ELF-1 (cell line): ENCODE data around the gene CLDN17.

Source experiments
- DNase-seq: peaks from one replicate; pipeline ENCODE4 v3.0.0-alpha.2; 2016; ENCODE audit warnings: low read depth, low spot score

CLDN17 gene, protein sequence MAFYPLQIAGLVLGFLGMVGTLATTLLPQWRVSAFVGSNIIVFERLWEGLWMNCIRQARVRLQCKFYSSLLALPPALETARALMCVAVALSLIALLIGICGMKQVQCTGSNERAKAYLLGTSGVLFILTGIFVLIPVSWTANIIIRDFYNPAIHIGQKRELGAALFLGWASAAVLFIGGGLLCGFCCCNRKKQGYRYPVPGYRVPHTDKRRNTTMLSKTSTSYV

DNA sequence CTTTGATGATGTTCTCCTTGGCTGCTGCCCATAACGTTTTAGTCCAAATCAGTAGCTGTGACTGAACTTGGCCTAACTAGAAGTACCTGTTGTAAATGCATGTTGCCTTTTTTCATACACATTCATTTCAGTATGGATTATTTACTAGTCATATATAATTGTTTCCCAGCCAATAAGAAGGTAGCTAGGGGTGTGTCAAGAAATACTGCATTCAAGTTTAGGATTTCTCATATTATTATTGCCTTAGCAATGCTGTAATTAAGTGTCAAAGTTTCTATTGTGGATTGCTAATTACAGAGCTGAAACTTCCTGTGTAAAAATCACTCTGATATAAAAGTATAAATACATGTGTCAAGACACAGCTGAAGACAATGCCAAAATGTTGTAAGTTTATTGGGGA lies at the start of gene CLDN17:
Gene CLDN17 (minus strand): TSS at position 101 of the 400 bp plus-strand sequence. CDS start 188 bp downstream, outside the sequence.
- no peak for DNase-seq

DNA sequence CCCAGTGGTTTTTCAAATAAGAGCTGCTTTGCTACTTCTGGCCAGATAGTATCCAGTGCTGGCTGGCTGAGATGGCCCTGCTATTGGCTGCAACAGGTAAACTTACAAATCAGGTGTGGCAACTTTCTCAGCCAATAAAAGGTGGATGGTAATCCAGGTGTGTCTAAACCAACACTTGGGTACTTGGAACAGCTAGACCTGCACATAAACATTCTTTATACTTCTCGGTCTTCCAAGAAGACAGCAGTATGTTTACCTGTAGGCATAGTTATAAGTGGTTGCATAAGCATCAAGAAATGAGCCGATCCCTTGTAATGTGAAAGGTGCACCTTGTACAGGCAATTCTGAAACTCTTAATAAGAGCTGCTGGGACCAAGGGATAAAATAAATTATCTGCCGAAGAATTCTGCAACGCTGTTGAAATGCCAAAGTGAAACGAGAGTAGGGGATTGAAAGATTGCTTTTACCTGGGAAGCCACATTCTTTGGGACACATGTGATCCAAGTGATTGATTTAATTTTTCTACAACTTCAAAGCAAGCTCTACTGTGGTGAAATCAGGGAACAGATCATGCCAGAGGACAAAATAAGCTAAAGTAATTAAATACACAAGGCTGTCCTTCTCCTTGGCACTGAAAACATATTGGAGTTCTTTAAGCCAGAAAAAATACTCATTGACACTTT lies 49.6 kb upstream of the CLDN17 start, which contains the start of gene CLDN8:
Gene CLDN8 (minus strand): TSS at position 57 of the 683 bp plus-strand sequence. CDS start 172 bp downstream, outside the sequence.
- DNase-seq: no peak

DNA sequence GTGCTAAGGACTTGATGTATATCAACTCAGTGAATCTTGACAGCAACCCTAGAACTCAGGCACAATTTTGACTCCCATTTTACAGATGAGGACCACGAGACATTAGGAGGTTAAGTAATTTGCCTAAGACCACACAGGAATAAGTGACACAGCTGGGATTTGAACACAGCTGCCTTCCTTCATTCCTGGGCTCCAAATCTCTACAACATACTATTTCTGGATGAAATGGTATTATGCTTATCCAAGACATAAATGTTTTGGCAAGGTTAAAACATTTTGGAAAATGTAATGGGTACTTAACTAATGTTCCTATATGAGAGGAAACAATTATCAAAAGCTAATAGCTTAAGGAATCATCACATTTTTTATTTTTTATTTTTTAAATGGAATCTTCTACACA lies 44.5 kb upstream of the CLDN17 start:
- no peak for DNase-seq

DNA sequence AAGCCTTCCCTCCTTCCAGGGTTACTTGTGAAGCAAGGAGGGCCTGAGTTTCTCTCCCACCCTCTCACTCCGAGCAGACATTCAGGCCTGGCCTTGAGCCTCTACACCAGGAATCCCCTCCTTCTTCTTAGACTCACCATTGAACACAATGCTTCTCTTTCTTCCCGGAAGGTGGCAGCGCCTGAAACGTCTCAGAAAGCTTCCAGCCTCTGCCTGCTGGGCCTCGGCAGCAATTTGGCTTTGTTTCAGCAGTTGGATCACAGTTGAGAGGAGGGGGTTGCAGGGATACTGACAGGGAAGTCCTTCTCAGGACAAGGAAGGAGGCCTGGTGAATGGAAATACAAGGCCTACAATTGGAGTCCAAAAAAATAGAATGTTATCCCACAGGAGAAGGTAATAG lies 43.0 kb upstream of the CLDN17 start:
- no peak for DNase-seq

DNA sequence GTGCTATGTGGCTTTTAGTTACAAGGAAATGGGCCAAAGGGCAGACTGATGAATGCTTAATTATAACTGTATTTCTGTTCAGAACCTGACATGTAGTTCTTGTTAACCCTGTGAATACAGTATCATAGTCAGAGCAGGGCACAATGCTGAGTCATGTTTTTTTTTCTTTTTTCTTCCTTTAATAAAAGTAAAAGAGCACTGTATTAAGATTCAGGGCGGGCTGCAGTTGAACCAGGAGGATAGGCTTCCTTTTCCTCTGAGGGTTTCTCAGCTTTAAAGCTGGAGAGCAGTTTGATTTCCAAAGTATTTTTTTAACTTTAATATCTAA lies 40.6 kb upstream of the CLDN17 start:
- DNase-seq: no peak

DNA sequence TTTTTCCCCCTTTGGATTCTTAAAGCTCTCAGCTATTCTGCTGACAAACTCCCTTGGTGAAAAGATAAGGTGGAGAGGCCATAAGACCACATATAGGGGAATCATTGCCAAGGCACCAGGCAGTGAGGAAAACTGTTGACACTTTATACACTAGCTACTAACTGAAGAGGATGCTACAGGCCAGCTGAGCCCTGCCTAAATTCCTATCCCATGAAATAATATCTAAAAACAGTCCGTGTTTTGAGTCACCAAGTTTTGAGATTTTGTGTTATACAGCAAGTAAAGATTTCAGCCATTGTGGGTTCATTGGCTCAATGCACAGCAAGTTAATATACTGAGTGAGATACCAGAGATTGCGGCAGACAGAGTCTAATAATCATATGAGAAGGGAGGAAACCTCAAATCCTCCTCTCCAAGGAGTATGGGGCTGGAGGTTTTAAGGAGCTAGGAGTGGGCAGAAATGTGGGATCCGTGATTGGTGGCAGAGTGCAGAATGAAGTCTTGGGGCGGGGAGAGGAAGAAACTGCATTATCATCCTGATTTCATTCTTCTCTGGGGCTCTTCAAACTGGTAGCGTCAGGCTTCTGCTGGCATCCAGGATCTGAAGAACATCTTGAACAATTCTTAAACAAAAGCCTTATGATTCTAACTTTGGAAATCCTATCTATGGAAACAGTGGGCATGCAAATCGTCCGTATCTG lies 40.1 kb upstream of the CLDN17 start:
- DNase-seq: no peak

DNA sequence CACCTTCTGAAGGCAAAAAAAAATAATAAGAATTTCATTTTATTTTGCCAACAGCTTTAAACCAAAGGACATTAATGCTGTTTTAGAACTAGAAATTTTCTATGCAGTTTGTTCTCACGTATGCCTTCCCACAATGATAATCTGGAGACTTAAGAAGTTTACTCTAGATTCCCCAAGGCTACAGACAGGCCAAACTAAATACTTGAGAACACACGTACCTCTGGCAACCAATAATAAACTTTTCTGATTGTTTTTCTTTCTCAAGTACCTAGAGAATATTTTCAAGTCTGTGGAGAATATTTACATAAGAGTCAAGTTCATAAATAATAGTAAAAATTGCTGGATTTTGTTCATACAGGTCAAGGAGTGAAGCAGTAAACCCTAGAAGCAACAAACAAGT lies 33.4 kb upstream of the CLDN17 start:
- DNase-seq: no peak

DNA sequence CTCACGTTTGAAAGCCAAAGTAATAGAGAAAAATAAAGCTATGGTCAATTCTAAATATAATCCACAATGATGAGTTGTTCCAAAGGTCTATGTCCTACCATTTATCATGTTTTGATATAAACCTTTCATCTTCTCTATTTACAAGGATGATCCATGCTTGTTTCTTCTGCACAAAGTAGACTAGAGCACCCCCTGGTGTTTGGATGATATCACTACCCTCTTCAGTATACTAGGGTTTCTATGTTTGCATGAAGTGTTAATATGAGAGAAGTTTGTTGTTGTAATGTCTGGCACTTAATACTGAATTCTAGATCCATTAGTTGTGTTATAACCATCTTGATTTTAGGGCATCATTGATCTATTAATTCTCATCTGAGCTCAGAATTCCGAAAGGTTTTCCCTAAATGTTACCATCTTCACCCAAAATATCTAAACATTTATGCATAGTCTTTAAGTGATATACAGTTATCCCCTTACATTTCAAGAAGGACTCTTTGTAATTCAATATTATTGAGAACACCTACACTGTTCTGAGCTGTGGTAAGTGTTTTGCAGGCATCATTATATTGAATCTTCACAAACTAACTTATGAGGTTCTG lies 28.2 kb upstream of the CLDN17 start:
- no peak for DNase-seq

DNA sequence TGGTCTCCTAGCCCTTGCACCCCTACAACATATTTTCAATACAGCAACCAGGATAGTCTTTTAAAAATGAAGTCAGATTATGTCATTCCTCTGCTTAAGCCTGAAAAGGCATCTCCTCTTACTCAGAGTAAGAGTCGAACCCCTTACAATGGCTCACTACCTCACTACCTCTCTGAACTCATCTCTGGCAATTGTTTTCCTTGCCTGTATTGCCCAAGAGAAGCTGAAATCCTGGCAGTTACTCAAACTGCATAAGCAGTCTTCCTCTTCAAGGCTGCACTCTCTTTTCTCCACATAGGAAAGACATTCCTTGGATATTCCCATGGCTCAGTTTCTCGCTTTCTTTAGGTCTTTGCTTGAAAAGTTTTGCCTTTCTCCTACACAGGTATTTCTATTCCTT lies 26.6 kb upstream of the CLDN17 start:
- DNase-seq: no peak

DNA sequence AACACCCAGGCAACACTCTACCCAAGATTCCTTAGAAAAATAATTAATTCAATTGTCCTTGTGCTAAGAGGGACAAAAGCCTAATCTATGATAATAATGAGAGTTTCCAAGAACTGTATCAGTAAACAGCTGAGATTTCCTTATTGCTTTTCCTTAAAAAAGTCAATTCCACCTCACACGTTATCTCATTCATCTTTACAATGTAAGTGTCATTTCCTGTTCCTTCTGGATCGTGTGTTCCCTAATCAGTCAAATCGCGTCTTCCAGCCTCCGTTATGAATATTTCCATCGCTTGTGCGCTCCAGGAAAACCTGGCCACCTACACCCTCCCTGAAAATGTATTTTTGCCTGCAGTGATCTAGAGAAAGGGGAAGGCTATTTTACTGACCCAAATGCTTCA lies 23.9 kb upstream of the CLDN17 start:
- no peak for DNase-seq

DNA sequence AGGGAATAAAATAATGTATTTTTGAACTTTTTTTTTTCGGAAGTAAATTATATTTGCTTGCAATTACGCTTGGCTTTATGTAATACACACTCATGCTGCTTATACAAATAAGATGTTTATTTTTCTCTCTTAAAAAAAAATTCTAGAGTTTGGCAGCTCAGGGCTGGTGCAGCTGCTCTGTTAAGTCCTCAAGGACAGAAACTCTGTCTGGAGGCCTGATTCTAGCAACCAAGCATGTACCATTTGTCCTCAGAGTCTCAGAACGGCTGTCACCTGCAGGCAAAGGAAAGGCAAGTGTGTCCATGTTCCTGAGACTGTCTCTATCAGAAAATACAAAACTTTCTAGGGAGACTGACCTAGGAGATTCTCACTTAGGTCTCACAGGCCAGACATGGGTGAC lies 23.2 kb upstream of the CLDN17 start:
- no peak for DNase-seq

DNA sequence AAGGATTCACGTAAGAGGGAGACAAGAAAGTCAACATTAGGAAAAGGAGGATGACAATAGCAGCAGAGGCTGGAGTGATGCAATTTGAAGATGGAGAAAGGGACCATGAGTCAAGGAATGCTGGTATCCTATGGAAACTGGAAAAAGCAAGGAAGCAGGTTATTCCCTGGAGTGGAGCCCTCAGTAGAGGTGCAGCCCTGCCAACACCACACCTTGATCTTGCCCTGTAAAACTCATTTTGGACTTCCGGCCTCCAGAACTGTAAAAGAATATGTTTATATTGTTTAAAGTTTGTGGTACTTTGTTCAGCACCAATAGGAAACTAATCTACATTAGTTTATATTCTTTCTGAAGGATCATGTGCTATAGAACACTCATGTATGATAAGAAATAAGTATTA lies 19.6 kb upstream of the CLDN17 start:
- no peak for DNase-seq

DNA sequence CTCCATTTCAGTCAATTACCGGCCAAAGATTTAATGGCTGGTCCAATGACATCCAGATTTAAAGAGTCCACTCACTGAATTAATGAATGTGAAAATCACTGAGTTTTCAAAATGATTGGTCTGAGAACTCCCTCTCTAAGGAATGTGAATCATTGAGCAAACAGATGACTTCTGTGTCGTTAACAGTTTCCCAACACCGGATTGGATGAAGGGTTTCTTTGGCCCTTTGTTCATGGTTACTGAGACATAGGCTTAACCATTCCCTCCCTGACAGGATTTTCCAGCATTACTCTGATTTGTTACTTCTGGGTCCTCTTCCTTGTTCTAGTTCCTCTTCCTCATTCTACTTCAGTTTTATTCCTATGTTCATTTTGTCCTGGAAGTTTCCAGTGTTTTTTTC lies 1.5 kb upstream of the CLDN17 start:
- no peak for DNase-seq

DNA sequence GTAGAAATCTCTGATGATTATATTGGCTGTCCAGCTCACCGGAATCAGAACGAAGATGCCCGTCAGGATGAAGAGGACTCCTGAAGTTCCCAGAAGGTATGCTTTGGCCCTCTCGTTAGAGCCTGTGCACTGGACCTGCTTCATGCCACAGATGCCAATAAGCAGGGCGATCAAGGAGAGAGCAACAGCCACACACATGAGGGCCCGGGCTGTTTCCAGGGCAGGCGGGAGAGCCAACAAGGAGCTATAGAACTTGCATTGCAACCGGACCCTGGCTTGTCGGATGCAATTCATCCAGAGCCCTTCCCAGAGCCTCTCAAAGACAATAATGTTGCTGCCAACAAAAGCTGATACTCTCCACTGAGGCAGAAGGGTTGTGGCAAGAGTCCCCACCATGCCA lies 434 bp downstream of the CLDN17 start:
- DNase-seq: no peak

DNA sequence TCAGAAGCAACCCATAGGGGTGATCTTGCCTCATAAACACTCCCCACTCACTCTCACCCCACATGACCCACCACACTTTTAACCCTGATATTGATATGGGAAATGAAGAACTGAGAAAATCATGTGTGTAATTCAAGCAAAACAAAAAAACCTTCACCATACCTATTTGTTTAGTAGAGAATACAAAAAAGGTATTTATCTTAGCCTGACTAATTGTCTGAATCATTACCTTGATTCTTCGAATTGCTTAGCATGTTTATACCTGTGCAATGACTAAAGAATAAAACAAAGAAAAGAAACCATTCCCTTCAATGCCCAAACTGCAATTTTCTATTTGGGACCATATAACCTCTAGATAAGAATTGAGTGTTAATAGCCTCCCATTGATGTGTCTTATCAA lies 1.8 kb downstream of the CLDN17 start:
- DNase-seq: no peak

DNA sequence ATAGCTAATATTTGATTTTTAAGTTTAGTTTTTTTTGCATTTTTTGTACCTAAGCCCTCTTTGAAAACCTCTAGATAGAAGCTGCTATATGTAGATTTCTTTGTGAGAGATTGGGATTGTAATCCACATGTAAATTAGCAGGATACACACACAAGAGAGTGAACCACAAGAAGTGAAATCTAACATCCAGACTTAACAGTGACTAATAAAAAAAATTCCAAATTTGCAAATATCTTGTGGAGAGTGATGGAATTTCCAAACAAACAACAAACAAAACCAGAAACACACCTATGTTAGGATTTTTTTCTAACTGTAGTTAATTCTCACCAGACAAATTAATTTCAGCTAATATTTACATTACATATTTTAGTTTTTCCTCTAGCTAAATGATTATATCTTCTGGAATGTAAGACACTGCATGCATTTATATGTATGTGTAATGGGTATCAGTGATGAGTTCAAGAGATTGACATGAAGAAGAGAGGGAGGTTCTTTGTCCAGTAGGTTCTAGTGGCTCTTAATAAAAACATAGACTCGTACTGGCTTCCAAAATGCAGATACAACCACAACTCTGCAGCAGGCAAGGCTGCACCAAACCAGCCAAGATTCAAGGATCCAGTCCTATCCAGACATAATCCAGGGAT lies 12.8 kb downstream of the CLDN17 start:
- no peak for DNase-seq

DNA sequence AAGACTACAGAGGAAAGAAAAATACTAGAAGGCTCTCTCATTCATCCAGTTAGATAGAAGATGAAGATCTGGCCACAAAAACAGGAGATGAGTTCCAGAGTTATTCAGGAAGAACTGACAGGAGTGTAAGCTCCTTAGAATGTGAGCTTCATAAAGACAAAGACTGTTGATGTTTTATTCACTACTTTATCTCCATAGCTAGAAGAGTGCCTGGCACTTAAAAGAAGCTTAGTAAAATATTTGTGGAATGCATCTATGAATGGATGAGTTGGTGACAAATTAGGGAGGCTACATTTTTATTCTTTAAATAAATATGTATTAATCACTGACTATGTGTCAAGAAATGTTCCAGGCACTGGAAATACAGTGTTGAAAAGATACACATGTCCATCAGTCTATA lies 13.8 kb downstream of the CLDN17 start:
- DNase-seq: no peak

DNA sequence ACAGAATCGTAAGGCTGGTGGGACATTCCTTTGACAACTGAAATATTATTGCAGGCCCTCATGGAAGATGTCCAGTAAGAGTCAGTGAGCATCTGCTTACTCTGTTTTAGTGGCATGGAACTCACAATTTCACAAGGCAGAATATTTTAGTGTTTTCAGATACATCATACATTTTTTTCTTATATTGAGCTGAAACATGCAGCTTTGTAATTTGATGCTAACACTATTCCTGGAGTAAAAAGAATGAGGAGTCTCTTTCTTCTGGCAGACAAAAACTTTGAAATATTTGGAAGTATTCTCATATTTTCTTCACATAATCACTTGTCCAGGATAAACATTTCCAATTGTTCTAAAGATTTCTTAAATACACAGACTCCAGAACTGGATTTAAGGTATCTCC lies 17.7 kb downstream of the CLDN17 start:
- no peak for DNase-seq

DNA sequence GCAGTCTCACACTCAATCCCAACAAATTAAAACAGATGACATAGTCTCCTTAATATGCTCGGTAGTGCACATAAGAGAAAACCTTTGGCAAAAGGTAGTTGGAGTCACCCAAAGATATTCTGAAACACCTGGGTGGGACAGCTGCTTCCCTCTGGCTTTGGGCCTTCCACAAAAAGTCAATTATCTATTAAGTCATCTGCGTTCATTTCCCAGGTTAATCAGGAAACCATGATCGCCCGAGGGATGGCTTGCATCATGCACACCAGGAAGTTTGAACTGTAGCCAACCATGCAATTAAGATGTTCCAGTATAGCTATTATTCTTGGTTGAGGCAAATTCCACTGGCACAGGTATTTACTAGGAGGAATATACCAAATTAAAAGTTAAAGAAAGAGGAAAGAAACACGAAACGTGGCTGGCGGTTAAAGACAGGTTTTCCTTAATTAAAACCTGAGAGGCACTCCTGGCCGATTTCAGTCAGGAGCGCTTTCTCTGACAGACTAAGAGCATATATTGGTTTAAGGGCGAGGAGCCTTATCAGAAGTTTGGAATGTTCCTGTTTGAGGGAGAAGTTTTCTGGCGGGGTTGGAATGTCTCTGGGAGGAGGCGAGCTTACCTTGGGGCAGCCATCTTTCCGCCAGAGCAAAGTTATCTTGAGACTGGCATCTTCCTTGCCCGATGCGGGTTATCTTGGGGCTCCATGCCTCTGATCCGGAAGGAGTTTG lies 19.9 kb downstream of the CLDN17 start:
- DNase-seq: no peak

DNA sequence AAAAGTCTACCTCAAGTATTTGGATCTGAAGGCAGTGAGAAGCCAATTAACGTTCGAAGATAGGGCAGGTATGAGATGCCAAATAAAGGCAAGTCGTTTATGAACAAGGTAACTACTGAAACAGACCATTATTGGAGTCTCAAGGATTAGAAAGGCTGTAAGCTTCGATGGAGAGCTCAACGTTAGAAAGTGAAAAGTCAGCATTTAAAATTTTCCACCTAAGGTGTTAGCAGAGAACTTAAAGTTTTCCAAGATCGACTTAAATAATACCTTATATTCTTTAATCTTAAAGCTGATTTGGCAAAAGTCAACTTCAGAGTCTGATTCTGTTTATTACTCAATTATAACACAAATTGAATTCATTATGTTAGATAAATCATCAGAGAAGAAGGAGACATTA lies 28.1 kb downstream of the CLDN17 start:
- DNase-seq: no peak

DNA sequence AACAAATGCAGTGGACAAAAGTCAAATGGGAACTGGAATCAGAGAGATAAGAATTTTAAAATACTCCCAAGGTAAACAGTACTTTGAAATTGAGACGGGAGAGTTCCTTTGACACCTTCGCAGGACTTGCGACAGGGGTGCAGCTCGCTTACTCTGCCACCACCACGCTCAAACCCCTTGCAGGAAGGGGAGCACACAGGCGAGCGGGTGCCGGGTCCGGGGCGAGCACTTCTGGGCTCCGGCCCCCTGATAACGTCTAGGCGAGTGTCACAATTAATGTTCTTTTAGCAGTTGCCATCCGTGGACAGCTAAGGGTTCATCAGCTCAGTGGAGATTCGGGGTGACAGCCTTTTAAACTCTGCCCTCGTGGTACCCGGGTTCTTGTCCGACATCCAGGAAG lies 37.4 kb downstream of the CLDN17 start:
- no peak for DNase-seq

DNA sequence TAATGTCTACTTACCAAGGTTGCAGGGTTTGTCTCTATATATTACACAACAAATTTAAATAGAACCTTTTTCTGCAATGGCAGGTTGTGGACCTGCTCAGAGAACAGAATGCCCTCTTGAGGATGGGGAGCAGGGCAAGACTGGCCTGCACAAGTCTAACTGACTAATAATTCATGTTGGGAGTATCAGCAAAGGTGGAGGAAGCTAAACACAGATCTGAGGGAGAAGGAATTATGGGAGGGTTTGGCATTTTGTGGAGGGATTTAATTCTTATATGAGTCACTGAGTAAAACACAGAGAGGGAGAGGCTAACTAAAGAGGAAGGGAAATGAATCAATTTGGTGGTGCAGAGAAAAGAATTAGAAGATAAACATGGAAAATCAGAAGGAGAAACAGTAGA lies 40.0 kb downstream of the CLDN17 start:
- DNase-seq: no peak
